HG02678 (cell line): ENCODE measurements around the gene ADAMTS2.

ENCODE experiments used
- ATAC-seq: cut with Tn5 transposase; IDR thresholded peaks from one replicate; pipeline ENCODE4 v1.9.1; 2021; ENCODE audit warnings: mild to moderate bottlenecking, moderate library complexity; ENCODE audit not compliant: unreplicated experiment

ADAMTS2 gene

DNA sequence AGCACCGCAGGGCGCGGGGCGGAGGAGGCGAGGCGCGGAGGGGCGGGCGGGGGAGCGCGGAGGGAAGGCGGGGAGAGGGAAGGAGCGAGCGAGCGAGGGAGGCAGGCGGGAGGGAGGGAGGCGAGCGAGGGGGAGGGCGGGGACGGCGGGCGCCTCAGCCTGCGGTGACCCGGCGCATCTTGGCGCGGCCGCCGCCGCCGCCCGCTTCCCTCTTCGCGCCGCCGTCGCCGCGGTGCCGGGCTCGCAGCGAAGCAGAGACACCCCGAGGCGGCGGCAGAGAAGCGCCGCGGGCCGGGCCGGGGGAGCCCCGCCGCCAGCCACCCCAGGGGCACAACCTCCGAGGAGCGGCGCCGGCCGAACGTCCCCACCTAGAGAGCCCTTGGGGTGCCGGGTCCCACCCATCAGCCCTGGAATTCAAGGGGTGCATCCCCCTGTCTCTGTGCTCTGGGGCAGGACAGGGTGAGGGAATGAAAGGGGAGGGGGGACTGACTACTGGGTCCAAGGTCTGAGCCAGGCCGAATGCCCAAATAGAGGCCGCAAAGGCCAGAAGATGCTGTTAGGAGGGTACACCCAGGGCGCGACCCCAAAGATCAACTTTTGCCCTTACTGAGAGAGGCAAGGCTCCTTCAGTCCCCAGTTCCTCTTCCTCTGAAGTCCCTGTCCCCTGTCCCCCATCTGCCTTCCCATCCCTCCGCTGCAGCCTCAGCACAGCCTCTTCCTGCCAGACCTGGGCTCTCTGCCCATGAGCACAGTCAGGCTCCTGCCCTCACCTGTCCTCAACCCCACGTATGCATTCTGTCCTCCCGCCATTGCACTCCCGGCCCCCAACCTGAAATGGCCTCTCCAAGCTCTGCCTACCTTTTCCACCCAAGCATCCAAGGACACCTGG lies at the start of gene ADAMTS2:
ADAMTS2 (minus strand) TSS at position 29 of the 889 bp plus-strand sequence. CDS start 133 bp downstream, outside the sequence.
- ATAC-seq, result no peak

DNA sequence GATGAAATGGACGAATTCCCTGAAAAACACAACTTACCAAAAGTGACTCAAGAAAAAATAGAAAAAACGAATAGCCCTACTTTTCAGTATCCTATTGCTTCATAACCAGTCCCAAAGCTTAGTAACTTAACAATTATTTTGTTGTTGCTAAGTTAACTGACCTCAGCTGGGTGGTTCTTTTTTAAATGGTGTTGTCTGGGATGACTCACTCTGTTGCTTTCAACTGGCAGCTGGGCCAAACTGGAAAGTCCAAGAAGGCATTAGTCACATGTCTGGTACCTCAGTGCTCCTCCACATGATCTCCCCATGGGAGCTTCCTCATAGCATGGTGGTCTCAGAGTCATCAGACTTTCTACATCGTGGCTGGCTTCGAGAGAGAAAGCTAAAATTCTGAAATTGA lies 47.8 kb upstream of the ADAMTS2 start:
- ATAC-seq, result no peak

DNA sequence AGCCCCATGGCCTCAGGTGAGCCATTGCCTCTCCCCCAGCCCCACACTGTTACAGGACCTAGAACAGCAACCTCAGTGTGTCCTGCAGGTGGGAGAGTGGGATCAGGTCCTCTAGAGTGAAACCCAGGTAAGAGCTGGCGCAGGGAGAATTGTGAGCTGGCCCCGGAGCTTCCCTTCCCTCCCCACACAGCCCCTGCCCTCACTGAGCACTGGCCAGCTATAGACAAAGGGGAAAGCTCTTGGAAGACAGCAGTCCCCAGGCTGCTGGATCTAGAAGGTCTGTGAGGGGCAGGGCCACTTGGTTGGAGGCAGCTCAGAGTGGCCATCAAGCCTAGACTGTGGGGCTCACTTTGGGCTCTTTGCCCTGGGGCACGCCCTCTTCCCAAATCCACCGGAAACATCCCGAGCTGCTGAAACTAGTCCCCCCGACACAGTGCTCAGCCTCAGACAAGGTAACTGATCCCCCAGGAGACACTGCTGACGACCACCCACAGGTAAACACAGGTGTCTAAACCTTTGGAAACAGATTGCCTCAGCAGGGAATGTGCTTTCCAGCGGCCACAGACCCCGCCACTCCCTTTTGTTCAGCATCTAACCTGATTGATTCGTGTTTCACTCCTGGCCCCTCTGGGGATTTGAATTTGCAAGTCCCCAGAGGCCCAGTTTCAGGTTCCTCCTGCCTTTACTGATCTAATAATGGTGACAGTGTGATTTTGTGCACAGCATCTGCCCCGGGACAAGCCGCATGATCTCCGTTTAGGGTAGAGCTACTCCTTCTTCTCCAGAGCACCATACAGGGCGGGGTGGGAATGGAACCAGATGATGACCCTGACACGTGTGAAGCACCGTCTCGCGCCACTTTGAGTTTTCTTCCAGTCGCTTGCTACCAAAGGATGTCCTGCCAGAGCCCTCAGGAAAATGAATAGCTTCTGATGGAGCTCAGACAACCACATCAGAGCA lies 42.2 kb upstream of the ADAMTS2 start:
- ATAC-seq, result no peak

DNA sequence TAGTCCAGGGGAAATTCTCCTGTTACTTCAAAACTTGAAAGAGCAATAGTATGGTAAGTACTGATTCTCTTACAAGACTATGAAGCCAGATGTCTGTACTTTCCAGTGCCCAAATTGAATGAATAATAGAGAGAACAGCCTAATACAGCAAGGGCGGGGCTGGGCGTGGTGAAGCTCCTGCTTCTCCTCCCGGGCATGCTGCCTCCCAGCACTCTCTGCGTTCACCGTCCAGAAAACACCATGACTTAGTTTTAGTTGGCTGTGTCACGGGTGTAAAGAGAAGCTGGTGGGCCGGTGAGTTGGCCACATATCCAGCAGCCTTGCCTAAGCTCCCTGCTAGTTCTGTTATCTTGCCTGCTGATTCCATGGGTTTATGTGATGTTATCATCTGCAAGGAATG lies 40.7 kb upstream of the ADAMTS2 start:
- no peak for ATAC-seq

DNA sequence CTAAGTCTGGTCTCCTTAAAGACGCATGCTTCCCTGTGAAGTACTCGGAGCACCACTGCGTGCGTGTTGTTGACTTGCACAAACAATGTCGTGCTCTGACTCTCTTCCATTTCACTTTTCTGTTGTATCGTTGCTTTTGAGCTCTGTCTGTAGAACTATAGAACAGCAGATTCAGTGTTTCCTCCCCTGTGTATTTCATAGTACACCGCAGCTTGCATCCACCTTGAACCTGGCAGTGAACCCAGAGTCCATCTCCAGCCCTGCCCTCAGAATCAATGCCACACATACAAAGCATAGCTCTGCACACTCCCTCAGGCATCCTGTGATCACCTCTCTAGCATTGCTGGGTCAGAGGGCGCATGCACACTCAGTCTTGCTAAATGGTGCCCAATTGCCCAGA lies 37.2 kb upstream of the ADAMTS2 start:
- ATAC-seq, result no peak

DNA sequence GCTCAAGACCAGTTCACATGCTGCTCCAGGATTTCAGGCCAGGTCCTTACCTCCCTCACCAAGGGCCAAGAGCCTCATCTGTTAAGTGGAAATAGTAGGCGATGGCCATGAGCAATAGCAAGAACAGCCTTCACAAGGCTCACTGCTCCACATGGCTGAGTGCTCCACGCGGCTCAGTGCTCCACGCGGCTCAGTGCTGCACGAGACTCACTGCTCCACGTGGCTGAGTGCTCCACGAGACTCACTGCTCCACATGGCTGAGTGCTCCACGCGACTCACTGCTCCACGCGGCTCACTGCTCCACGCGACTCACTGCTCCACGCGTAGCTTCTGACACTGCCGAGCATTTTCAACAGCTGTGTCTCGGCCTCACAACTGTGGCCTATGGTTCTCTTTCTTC lies 36.4 kb upstream of the ADAMTS2 start:
- no peak for ATAC-seq

DNA sequence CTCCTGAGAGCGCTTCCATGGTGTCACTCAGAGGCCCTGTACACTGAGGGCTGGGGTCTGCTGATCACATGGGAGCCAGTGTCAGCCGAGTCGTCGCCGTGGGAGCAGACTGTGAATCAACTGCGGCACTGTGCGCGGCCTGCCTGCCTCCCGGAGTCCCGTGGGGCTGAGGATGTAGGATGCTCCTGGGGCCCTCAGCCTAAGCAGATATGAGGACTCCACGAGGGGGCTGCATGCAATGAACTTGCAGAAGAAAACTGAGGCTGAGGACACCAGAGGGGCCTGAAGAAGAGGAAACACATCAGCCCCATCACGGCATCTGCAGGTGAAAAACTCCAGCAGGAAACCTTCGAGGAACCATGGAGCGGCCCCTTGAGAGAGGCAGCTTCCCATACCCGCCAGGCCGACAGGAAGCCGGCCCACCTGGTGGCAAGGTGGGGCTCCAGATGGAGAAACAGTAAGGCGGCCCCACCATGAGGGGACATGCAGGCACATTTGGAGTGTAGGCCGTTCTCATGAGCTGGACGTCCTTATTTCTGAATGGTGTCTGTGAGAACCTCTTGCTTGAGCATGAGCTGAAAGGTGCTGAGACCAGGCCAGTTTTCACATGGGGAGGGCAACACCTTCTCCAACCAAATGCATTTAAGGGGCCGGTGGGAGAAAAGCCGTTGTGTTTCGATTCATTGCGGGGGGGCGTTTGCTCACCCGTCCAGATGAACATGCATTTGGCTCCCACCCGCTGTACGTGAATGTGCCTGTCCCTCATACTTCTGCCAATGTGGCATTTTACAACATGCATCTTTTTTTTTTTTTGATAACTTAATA lies 35.2 kb upstream of the ADAMTS2 start:
- ATAC-seq, result no peak

DNA sequence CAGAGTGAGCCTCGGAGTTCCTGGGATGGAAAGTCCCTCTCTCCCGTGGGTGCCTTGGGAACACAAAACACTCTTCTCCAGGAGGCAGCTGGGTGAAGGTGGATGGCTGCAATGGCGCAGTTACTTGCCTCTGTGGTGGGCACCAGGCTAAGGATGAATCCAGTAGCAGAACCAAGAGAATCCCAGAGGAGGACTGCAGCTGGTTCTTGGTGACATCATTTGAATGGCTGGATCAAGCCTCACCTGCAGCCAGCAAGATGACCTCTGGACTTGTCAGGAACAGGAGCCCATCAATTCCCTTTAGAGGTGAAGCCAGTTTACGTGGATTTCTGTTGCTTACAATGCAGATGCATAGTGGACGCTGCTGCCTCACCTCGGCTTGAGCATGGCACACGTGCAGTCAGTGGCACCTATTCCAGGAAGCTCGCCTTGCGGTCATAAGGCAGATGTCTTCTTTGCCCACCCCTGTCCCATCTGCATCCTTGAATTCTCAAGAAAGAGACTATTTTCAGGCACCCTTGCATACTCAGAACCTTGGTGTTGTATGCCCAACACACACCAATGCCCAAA lies 34.1 kb upstream of the ADAMTS2 start:
- ATAC-seq, result no peak

DNA sequence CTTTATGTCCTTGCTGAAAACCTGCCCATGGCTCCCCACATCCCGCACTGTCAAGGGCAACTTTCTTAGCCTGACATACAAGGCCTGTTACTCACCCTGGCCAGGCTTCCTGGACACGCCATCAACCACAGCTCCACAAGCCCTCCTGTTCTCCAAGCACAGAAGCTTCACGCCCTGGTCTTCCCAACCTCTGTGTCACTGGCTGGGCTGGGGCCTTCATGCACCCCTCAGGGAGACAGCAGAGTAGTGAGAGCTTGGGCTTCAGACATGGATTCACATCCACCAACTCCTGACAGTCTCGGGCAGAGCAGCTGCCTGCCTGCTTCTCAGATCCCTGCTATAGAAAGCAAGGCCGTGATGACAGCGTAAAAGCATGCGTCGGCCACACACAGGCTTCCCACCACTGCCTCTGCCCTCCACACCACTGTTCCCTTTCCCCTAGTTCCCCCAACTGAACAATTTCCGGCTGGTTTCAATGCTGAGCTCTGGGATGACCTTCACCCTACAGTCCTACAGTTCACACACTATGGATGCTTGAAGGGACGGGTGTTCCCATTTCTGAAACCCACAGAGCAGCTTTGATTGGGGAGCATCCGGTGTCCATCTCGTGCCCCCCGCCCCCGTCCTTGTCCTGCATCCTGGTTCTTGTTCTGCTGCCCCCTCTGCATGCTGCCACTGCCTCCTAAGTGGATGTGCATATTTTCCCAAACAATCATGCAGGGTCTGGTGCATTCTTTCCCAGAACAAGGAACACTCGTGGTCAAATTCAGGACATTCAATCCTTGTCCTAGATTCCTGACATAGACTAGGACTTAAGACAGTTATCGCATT lies 33.4 kb upstream of the ADAMTS2 start:
- ATAC-seq, result no peak

DNA sequence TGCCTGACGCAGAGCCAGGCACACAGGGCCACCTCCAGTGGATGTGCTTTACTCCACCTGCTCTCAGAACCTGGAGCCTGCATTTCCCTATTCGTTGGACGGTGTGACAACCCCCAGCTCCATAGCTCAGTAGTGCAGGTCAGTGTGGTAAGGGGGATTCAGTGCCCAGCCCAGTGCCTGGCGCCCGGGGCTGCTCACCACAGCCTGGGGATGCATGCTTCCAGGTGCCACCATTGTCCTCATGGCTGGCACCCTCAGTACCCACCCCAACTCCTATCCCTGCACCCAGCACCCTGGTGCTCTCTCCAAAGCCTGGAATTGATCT lies 32.8 kb upstream of the ADAMTS2 start:
- no peak for ATAC-seq

DNA sequence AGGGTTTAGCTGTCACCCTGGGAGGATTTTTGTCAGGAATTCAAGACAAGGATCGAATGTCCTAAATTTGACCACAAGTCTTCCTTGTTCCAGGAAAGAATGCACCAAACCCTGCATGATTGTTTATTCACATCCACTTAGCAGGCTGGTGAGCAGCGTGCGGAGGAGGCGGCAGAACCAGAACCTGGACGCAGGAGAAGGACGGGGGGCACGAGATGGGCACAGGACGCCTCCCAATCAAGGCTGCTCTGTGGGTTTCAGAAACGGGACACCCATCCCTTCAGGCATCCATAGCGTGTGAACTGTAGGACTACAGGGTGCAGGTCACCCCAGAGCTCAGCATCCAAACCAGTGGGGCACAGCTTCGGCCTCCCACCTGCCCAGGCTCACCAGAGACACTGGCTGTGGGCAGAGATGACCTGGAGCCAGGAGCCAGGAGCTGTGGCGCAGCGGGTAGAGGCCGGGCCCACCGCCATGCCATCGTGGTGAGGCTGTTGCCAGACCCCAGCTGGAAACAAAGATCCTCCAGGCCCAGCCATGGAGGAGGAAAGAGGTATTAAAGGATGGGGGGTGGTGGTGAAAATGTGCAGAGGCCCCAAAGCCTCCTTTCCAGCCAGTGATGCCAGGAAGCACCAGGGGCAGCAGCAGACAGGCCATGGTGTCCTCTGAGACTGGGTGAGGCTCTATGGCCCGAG lies 32.3 kb upstream of the ADAMTS2 start:
- ATAC-seq, result no peak

DNA sequence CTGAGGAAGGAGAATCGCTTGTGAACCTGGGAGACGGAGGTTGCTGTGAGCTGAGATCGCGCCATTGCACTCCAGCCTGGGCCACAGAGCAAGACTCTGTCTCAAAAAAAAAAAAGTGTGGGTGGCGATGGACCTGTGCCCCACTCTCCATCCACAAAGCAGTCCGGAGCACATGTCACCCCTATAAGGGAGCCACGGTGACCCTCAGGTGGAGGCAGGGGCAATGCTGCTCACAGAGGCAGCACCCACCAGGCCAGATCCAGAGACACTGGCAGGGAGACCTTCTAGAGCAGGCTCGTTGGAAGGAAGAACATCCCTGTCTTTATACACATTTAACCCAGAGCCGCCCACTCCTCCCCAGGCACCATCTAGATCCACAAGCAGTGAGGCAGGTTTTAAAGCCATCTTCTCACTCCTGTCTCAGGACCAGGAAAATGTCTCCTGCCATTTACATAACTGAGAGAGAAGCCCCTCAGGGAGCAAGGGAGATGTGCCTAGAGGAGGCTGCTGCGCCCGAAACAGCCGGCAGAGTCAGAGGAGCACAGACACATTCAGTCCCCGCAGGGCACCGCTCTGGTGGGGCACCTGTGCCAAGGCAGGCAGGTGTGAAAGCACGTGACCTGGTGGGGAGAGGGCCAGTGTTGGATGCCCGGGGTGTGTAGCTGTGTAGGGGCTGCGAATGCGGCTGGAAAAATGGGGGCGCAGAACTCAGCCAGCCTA lies 31.6 kb upstream of the ADAMTS2 start:
- ATAC-seq, result no peak

DNA sequence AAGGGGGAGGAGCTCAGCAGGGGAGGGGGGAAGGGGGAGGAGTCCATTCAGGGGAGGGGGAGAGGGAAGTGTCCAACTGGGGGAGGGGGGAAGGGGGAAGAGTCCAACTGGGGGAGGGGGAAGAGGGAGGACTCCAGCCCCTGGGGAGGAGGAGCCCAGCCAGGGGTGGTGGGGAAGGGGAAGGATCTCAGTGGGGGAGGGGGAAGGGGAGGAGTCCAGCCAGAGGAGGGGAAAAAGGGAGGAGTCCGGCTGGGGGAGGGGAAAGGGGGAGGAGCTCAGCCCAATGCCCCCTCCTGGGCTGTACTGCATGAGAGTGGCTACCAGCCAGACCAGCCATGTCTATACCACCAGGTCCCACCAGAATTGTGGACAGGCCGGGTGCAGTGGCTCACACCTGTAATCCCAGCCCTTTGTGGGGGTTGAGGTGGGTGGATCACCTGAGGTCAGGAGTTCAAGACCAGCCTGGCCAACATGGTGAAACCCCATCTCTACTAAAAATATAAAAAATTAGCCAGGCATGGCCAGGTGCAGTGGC lies 30.6 kb upstream of the ADAMTS2 start:
- ATAC-seq, result no peak

DNA sequence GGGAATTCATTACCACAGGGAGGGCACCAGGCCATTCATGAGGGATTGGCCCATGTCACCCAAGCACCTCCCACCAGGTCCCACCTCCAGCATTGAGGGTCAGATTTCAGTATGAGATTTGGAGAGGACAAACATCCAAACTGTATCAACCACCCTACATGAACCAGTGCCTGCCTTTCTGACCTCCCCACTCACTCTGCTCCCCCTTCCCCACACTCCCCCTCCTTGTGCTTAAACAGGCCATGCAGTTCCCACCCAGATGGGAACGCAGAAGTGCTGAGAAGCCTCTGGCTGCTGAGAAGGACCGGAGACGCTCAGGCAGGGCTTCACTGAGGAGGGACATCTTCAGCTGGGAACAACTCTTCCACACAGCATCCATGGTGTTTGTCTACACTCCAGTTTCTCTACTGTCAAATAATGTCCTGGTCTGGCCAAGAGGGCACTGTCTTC lies 30.0 kb upstream of the ADAMTS2 start:
- ATAC-seq, result no peak

DNA sequence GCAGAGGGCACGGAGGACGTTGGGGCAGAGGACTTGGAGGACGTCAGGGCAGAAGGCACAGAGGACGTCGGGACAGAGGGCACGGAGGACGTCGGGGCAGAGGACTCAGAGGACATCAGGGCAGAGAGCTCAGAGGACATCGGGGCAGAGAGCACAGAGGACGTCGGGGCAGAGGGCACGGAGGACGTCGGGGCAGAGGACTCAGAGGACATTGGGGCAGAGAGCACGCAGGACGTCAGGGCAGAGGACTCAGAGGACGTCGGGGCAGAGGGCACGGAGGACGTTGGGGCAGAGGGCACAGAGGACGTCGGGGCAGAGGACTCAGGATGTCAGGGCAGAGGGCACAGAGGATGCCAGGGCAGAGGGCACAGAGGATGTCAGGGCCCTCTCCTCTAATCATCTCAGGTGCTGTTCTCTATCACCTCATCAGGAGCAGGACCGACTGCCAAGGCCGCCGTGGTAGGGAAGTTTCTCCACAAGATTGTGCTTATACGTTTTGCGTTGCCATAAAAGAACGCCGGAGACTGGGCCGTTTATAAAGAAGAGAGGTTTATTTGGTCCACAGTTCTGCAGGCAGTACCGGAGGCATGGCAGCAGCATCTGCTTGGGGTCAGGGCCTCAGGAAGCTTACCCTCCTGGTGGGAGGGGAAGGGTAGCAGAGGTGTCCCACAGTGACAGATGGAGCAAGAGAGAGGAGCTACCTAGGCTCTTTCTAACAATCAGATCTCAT lies 29.4 kb upstream of the ADAMTS2 start:
- ATAC-seq, result no peak

DNA sequence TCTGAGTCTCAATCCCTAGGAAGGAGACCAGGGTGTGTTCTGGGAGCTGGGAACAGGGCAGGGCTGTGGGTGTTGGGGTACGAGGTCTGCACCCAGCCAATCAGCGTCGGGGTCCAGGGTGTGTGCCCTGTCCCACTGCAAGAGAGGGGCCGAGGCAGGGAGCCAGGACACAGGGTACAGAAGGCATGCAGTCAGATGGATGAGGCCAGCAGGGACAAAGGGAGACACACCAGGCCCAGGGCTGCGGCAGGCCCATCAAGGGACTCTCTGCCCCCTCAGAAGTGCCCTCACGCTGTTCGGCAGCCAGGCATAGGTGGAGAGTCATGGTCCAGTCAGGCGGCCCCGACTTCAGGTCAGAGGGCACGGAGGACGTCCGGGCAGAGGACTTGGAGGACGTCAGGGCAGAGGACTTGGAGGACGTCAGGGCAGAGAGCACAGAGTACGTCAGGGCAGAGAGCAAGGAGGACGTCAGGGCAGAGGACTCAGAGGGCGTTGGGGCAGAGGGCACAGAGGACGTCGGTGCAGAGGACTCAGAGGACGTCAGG lies 28.8 kb upstream of the ADAMTS2 start:
- ATAC-seq, result no peak
